Esophagus muscularis mucosa (tissue), 4 donors: ENCODE results near the gene SPRR5. TPM values are rescaled to one million over a fixed set of nuclear protein-coding genes. Genes with fewer than 3 reads are reported as not detected.
A peak's percentile ranks its signal among the peaks of the same experiment; 100 is the strongest.

Experiments used
- DNase-seq: peaks from one replicate; pipeline ENCODE4 v3.0.0-alpha.2; 2017; ENCODE audit errors: extremely low spot score
- H3K27ac ChIP-seq, 4 donors: fragments of 200-600 bp; sonication (generic); replicated peaks in 1 of 4; 1 replicate in 3 of 4; 2 replicates in 1 of 4; pipeline ENCODE4 v1.5.1; 2016 to 2019; ENCODE audit warnings: mild to moderate bottlenecking in 1 of 4
- H3K27me3 ChIP-seq, 4 donors: fragments of 200-600 bp; sonication (generic); one replicate each; pipeline versions ENCODE4 v1.5.1 to v1.6.0; 2016 to 2019
- H3K36me3 ChIP-seq, 4 donors: fragments of 200-600 bp; sonication (generic); one replicate each; pipeline ENCODE4 v1.5.1; 2016 to 2019
- H3K4me1 ChIP-seq, 4 donors: fragments of 200-600 bp; sonication (generic); one replicate each; pipeline ENCODE4 v1.5.1; 2016 to 2019
- H3K4me3 ChIP-seq, 4 donors: fragments of 200-600 bp; sonication (generic); 1 replicate in 2 of 4; 2 replicates in 2 of 4; pipeline ENCODE4 v1.5.1; 2016 to 2019; ENCODE audit warnings: mild to moderate bottlenecking in 4 of 4, moderate library complexity in 1 of 4
- H3K9me3 ChIP-seq, 4 donors: fragments of 200-600 bp; sonication (generic); 1 replicate in 3 of 4; 2 replicates in 1 of 4; pipeline ENCODE4 v1.5.1; 2016 to 2019
- EP300 ChIP-seq: sonication (generic); formaldehyde crosslinking; IDR thresholded peaks from one replicate; pipeline ENCODE4 v1.6.1; 2017; ENCODE audit warnings: antibody characterized with exemption
- POLR2A ChIP-seq: fragments of 450-650 bp; IDR thresholded peaks from one replicate; pipeline ENCODE4 v1.6.1; 2017; ENCODE audit warnings: antibody characterized with exemption, moderate library complexity, mild to moderate bottlenecking, low read depth
- POLR2AphosphoS5 ChIP-seq, 2 donors: sonication (generic); formaldehyde crosslinking; IDR thresholded peaks; one replicate each; pipeline ENCODE4 v1.6.1; 2017; ENCODE audit warnings: antibody characterized with exemption in 2 of 2
- WGBS: methylation state at CpG from one replicate; pipeline ENCODE4 v1.1.5; 2018; 5-methylcytosine and 5-hydroxymethylcytosine counted together
- intact Hi-C: fragments of 100-400 bp; cut with DNase I; formaldehyde crosslinking; loops from one replicate; pipeline ENCODE4 v1.15.1; 2023
- total RNA-seq, 4 donors: library from RNA; depleted of rRNA; stranded (reverse); fragments of >200 nt; gene quantifications; one replicate each; pipeline versions ENCODE4 v1.1.0 to v1.2.1, GENCODE V29; 2016
- TF ChIP-seq, protein P1 (sequence below), 3 experiments: fragments of 200-600 bp in 2 of 3; fragments of 450-650 bp in 1 of 3; sonication (generic) in 2 of 3; IDR thresholded peaks; one replicate each; pipeline ENCODE4 v1.5.1; 2017 to 2019; ENCODE audit warnings: antibody characterized with exemption in 3 of 3, mild to moderate bottlenecking in 2 of 3, moderate library complexity in 1 of 3

SPRR5 gene
- total RNA-seq, 4 donors from 2014 or later = not detected

DNA sequence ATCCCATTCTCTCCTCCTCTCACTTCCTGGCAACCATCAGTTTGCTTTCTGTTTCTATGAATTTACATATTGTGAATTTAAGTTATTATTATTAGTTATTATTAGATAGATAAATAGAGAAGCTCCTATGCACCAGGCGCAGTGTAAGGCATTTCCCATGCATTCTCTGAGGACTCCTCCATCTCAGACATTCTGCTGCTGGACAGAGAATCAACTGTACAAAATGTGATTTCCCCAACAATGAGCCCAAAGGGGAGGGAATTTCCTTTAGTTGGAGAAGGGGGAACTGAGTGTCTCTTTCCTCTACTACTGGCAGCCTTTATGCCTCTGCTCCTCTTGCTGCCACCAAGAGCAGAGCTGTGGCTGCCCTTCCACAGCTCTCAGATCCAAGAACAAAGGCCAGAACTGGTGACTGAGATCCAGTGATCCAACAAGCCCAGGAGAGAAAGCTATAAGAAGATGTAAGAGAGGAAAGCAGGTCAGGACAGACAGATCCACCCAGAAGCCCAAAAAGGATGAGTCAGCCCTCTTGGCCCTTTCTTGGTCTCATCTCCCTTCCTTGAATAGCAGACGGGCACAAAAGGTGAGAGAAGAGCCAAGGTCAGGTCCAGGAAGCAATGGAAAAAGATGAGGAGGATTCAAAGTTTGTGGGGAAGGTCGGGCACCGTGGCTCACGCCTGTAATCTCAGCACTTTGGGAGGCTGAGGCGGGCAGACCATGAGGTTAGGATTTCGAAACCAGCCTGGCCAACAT is 42.1 kb upstream of the SPRR5 start:
- intact Hi-C loops = no loop called here
- WGBS = 79% methylated on average over 7 of the region's 7 CpGs
- Histone ChIP-seq H3K36me3 (no peaks in the 10 kb centered on the region), H3K27ac (no peak overlapping the region), H3K4me3 (no peak overlapping the region), H3K9me3 (no peaks in the 10 kb centered on the region), H3K27me3 (peaks cover 0 to 6% (median 0%) of the 10 kb centered on the region in 4 donors), H3K4me1 (peaks cover 0 to 7% (median 0%) of the 10 kb centered on the region in 4 donors)
- DNase-seq = peak; percentile 80
- TF ChIP-seq, protein P1, sequence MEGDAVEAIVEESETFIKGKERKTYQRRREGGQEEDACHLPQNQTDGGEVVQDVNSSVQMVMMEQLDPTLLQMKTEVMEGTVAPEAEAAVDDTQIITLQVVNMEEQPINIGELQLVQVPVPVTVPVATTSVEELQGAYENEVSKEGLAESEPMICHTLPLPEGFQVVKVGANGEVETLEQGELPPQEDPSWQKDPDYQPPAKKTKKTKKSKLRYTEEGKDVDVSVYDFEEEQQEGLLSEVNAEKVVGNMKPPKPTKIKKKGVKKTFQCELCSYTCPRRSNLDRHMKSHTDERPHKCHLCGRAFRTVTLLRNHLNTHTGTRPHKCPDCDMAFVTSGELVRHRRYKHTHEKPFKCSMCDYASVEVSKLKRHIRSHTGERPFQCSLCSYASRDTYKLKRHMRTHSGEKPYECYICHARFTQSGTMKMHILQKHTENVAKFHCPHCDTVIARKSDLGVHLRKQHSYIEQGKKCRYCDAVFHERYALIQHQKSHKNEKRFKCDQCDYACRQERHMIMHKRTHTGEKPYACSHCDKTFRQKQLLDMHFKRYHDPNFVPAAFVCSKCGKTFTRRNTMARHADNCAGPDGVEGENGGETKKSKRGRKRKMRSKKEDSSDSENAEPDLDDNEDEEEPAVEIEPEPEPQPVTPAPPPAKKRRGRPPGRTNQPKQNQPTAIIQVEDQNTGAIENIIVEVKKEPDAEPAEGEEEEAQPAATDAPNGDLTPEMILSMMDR (IDR thresholded peaks at IDR 0.05) = no peak
- TF ChIP-seq POLR2A (no peak), EP300 (no peak), POLR2AphosphoS5 (IDR thresholded peaks at IDR 0.05) (no peak)

DNA sequence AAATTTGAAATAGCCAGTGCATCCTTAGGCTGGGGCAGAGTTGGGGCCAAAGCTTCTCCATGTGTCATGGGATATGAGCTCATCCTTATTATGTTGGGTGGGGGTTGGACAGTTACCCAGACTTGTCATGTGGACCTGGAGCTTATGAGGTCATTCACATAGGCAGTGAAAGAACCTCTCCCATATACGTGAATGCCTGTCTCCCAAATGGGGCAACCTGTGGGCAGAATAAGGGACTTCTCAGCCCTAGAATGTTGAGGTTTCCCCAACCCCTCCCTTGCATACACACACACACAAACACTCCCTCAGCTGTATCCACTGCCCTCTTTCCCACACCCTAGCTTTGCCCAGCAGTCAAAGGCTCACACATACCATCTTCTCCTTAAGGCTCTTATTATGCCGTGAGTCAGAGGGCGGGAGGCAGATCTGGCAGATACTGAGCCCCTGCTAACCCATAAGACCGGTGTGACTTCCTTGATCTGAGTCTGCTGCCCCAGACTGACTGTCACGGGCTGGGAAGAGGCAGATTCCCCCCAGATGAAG is 40.9 kb upstream of the SPRR5 start:
- no peaks in the 10 kb centered on the region for H3K9me3 ChIP-seq
- intact Hi-C loops = no loop called here
- no peak overlapping the region for H3K27ac ChIP-seq
- TF ChIP-seq EP300 = no peak
- TF ChIP-seq, protein P1 (IDR thresholded peaks at IDR 0.05) = no peak
- TF ChIP-seq POLR2A = no peak
- no peak for TF ChIP-seq POLR2AphosphoS5 (IDR thresholded peaks at IDR 0.05)
- whole genome bisulfite sequencing = 49% methylated on average over 5 of the region's 5 CpGs
- H3K27me3 ChIP-seq = peaks cover 0 to 12% (median 0%) of the 10 kb centered on the region in 4 donors
- H3K4me1 ChIP-seq = peaks cover 0 to 7% (median 0%) of the 10 kb centered on the region in 4 donors
- H3K4me3 ChIP-seq = no peak overlapping the region
- no peaks in the 10 kb centered on the region for H3K36me3 ChIP-seq
- DNase-seq = peak; percentile 80

DNA sequence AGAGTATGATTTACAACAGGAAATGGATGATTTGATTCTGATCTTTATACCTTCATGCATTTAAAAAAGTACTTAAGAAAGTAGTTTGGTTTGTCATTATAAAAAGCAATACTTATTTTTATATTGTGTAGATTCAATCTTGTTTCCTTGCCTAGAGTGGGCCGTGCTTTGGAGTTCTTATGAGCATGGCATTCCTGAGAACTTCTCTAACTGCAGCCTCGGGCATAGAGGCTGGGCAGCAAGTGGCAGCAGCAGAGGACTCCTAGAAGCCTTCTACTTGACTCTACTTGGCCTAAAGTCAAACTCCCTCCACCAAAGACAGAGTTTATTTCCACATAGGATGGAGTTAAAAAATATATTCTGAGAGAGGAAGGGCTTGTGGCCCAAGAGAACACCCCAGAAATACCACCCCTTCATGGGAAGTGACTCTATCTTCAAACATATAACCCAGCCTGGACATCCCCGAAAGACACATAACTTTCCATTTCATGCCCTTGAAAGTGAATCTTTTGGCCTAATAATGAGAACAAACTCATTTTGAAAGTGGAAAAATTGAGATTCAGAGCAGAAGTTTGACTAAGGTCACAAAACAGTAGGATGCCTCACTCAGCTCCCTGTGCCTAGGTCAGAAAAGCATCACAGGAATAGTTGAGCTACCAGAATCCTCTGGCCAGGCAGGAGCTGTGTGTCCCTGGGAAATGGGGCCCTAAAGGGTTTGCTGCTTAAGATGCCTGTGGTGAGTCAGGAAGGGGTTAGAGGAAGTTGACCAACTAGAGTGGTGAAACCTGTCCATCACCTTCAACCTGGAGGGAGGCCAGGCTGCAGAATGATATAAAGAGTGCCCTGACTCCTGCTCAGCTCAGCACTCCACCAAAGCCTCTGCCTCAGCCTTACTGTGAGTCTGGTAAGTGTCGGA is 39.1 kb upstream of the SPRR5 start, which contains the start of gene IVL:
IVL (plus strand) TSS at position 861 of the 916 bp plus-strand sequence. CDS start 1,252 bp downstream, outside the sequence.
- Histone ChIP-seq H3K4me1 (peaks cover 0 to 7% (median 0%) of the 10 kb centered on the region in 4 donors), H3K27ac (no peak within 1 kb of the TSS), H3K4me3 (no peak within 1 kb of the TSS), H3K27me3 (peaks cover 0 to 12% (median 0%) of the 10 kb centered on the region in 4 donors), H3K36me3 (no peaks in the 10 kb centered on the region), H3K9me3 (no peaks in the 10 kb centered on the region)
- TF ChIP-seq POLR2AphosphoS5 (IDR thresholded peaks at IDR 0.05) (no peak), EP300 (no peak), POLR2A (no peak)
- TF ChIP-seq, protein P1 (IDR thresholded peaks at IDR 0.05) = no peak
- 75% methylated on average over 4 of the region's 4 CpGs for WGBS
- intact Hi-C loops = no loop called here
- DNase-seq = peak; percentile 90

DNA sequence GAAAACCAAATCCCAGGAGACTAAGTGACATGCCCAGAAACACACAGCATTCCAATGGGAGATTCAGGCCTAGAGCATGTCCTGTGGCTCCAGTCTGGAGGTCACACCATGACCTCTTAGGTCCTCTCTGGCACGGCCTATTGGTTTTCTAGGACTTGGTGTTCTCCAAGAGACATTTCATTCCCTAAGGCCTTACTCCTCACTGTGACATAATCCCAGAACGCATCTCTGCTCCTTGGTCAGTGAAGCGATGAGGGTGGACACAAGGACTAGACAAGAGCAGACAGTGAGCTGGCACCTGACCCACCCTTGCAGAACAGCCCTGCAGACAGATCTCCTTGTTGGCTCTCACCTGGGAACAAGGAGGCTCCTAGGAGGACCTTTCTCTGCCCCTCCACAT is 37.8 kb upstream of the SPRR5 start:
- 89% methylated on average over 3 of the region's 3 CpGs for WGBS
- Histone ChIP-seq H3K4me3 (no peak overlapping the region), H3K4me1 (peaks cover 0 to 7% (median 0%) of the 10 kb centered on the region in 4 donors), H3K27ac (no peak overlapping the region), H3K27me3 (peaks cover 0 to 12% (median 0%) of the 10 kb centered on the region in 4 donors), H3K36me3 (no peaks in the 10 kb centered on the region), H3K9me3 (no peaks in the 10 kb centered on the region)
- intact Hi-C loops = no loop called here
- no peak for TF ChIP-seq POLR2A
- no peak for TF ChIP-seq POLR2AphosphoS5 (IDR thresholded peaks at IDR 0.05)
- TF ChIP-seq, protein P1 (IDR thresholded peaks at IDR 0.05) = no peak
- TF ChIP-seq EP300 = no peak
- DNase-seq = no peak
